GM19025 (cell line): Measurements from ENCODE around the gene CCM2.
"Not testable (repeated sequence)": the region's sequence is repeated elsewhere in the genome, so short reads cannot be mapped to it uniquely, and the experiment has no call there.

Experiments used
- ATAC-seq: cut with Tn5 transposase; IDR thresholded peaks from one replicate; pipeline ENCODE4 v1.9.1; 2021; ENCODE audit warnings: mild to moderate bottlenecking, low read depth, moderate library complexity; ENCODE audit not compliant: unreplicated experiment

The CCM2 gene

DNA sequence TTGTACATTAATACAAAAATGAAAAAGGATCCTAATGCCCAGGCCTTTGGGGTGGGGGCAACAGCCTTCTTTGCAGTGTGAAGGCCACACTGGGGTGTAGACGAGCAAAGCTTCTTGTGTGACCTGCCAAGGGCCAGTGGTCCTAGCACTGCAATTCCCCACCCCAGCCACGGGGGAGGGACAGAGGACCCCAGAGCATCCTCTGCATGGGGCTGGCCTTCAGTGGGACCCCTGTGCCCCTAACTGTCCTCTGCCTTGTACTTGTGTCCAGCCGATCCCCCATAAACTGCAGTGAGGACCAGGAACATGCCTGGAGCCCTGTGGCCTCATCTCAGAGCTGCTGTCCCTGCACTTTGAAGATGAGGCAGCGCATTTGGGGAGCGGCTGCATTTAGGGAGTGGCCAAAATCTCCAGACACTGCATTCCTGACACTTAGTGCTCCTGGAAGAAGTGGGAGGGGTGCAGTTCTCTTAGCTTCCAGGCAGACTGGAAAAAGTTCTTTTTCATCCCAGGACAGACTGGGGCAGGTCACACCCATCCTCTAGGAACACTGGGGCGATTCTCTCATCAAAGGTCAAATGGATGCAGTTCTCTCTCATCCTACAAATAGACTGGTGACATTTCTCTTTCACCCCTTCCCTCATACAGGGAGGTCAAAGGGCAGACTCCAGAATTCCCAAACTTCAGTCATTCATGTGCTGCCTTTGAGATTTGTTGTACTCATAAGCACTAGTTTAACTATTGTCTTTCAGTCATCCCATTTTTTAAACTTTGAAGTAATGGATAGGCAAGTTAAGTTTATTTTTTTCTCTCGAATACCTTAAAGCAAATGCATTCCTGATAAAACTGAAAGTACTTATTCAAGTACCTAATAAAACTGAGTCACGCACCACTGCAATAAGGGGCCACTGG lies 20.3 kb upstream of the CCM2 start:
- ATAC-seq, result no peak

- ATAC-seq, result peak; percentile 32
Observed at GRCh38 chr7:44980393-44981034, 19.5 kb upstream of the CCM2 start.

DNA sequence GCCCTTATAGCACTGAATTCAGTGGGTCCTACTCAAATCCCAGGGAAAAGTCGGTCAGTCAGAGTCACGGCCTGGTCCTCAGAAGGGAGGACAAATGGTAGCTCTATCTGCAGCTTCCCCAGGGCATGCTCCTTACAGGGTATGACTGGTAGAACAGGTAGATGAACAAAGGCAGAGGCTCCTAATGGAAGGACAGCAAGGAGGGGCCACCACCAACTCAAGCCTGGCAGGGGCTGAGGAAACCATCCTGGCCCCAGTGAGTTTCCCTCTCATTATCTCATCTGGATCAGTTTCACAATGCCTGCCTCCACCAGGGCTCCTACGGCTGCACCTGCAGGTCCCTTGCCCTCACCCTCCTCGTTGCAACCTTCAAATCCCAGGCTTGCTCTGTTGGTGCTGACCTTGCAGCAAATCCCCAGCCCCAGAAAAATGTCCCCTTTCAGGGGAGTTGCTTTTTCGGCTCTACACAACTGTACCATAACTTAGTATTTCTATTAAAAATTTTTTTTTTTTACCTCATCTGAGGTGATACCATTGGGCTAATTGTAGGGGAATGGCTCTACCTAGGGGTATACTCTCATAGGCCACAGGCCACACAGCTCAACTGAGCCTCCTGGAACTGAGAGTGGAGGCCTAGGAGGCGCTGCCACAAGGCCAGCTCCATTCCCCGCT lies 18.8 kb upstream of the CCM2 start:
- no peak for ATAC-seq

DNA sequence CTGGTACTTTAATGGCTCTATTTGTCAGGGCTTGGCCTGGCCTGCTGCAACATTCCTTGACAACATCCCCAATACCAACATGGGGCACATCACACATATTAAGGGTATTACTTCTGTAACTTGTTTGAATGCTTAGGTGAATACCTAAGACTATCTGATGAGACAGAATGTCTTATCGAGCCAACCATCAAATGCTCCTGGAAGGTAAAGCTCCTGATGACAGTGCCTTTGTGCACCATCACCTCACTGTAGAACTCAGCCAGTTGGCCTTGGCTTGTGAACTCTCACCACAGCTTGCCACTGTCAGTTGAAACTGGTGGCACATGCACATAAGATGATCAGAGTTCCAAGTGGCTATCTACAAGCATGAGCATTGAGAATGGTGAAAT lies 17.5 kb upstream of the CCM2 start:
- no peak for ATAC-seq

DNA sequence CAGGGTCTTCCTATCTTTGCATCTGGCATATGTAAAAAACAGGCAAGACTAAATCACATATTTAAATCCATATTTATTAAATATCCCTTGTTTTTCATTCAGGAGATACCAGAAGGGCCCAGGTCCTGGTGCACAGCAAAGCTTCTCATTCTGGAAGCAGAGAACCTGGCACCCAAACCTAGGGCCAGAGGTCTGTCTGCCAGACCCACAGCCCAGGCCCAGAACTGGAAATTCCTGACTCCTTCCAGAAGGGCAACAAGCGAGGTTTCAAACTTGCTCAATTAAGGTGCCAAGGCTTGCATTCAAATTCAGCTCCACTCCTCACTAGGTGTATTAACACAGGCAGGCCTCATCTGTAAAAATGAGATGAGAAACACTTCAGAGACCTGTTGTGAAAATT lies 17.0 kb upstream of the CCM2 start:
- no peak for ATAC-seq

DNA sequence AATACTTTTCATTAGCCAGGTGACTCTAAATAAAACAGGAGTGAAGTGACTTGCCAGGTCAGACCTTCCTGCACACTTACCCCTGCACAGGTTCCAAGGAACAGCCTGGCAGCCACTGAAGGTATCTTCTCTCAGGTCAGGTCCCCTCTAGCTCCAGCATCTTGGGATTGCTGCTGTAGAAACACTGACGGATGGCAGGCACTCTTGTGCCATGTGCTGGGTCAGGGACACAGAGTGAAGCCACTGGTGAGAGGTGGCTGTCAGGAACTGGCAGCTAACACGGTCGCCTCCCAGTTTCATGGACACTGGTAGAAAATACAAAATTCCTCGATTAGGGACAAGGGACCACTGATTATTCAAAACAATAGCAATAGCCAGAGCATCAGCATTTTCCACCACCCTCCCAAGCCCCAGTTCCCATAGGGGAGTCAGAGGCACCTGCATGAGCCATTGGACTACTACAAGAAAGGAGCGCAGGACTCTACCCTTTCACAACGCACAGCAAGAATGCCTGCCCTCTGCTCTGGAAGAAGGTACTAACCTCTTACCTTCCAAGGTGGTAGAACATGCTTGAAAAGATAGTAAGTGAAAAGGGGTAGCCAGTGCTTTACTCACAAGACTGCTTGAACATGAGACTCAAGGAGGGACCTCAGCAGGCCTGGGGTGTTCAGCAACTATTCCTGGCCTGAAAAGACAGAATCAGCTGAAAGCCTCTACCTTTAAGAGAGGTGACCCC lies 16.1 kb upstream of the CCM2 start:
- no peak for ATAC-seq

DNA sequence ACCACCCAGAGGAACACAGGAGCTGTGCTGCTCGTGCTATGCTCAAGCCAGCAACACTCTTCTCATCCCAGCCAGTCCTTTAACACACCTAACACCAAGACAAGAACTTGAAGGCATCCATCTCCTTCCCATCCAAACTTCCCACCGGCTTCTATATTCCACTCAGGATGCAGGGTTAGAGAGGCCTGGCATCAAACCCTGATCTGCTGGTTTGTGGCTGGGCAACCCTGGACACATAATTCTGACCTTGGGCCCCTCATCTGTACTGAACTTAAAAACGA lies 15.6 kb upstream of the CCM2 start:
- no peak for ATAC-seq

- no peak for ATAC-seq
Observed at GRCh38 chr7:44985033-44985695, 14.8 kb upstream of the CCM2 start.

DNA sequence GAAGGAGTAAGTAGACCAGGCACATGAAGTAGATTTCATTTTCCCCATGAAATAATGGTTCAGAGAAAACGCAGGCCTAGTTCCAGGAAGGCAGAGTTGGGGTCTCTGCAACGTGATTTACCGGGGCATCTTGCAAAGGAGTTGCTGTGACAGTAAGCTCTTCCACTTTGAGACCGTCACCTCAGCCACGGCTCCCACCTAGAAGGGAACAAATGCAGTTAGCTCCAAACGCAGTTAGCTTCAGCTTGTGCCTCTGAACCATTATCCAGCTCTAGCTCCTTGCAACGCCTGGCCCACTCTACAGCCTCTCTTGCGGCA lies 14.1 kb upstream of the CCM2 start:
- no peak for ATAC-seq

- peak; percentile 96 for ATAC-seq
Observed at GRCh38 chr7:44986218-44987053, 13.6 kb upstream of the CCM2 start.

GRCh38 chr7:44987457-44987856 lies 12.5 kb upstream of the CCM2 start:
- ATAC-seq, result no peak

- ATAC-seq, result no peak
Observed at GRCh38 chr7:44987996-44988395, 12.0 kb upstream of the CCM2 start.

DNA sequence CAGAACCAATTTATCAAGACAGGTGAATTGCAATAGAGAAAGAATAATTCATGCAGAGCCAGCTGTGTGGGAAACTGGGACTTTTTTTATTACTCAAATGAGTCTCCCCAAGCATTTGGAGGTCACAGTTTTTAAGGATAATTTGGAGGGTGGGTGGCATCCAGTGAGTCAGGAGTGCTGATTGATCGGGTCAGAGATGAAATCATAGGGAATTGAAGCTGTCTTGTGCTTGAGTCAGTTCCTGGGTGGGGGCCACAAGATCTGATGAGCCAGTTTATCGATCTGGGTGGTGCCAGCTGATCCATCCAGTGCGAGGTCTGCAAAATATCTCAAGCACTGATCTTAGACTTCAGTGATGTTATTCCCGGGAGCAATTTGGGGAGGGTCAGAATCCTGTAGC lies 11.3 kb upstream of the CCM2 start:
- no peak for ATAC-seq

- no peak for ATAC-seq
Observed at GRCh38 chr7:44989132-44989531, 10.9 kb upstream of the CCM2 start.

GRCh38 chr7:44990109-44991023 lies 9.6 kb upstream of the CCM2 start:
- ATAC-seq, result no peak

- ATAC-seq, result not testable (repeated sequence)
Observed at GRCh38 chr7:44992004-44992795, 7.8 kb upstream of the CCM2 start.

GRCh38 chr7:44994877-44995554 lies 5.0 kb upstream of the CCM2 start:
- no peak for ATAC-seq
